ENCODE measurements around the gene GATAD2B.

DNA sequence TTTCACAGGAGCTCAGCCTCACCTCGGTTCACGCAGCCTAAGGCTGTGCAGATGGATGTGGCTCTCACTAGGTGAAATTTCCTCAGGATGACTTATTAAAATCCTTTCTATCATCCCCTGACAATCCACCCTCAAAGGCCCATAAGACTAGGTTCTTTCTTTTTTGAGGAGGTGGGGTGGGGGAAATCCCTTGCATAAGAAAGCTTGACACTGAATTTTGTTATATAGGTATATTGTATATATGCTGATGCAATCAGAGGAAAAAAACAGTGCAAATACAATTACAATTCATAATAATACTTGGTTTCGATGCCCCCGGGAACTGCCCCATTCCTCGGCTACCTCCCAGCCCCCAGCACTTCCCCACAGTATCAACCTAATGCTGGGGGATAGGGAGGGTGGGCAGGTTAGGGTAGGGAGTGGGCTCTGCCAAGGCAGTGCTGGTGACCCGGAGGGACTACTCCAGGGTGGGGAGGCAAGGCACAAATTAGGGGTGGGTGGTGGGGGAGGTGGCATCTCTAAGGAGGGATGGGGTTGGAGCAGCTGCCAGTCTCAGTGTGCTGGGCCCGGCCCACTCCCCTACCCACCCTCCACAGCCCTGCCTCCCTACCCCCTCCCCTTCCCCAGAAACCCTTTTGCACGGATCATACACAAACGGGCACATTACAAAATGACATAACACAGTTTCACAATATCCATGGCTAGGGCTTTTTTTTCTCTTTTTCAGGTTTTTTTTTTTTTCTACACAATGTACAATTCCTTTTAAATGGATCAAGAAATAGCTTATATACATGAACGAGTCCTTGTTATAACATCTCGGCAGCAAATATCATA, 116.7 kb downstream of the GATAD2B start:
- TF ChIP-seq, protein P1, sequence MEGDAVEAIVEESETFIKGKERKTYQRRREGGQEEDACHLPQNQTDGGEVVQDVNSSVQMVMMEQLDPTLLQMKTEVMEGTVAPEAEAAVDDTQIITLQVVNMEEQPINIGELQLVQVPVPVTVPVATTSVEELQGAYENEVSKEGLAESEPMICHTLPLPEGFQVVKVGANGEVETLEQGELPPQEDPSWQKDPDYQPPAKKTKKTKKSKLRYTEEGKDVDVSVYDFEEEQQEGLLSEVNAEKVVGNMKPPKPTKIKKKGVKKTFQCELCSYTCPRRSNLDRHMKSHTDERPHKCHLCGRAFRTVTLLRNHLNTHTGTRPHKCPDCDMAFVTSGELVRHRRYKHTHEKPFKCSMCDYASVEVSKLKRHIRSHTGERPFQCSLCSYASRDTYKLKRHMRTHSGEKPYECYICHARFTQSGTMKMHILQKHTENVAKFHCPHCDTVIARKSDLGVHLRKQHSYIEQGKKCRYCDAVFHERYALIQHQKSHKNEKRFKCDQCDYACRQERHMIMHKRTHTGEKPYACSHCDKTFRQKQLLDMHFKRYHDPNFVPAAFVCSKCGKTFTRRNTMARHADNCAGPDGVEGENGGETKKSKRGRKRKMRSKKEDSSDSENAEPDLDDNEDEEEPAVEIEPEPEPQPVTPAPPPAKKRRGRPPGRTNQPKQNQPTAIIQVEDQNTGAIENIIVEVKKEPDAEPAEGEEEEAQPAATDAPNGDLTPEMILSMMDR (IDR thresholded peaks at IDR 0.05) = no peak
- no peak for TF ChIP-seq POLR2A (IDR thresholded peaks at IDR 0.05)

Data from esophagus squamous epithelium (tissue), 4 donors.